Measurements from ENCODE around the gene POC1B. TPM values are rescaled to one million over a fixed set of nuclear protein-coding genes. Genes with fewer than 3 reads are reported as not detected.

The POC1B gene
- total RNA-seq, 1 experiment from 2014 or later: 14.1 TPM

- intact Hi-C loops (cut with micrococcal nuclease; ENCODE audit: unreplicated experiment): loop anchor here (1.0 to 10.0 kb wide), 5 partner anchors 17 to 1379 kb away; partner anchors contain the start of genes CEP290, DUSP6 and TMTC3
- Histone ChIP-seq H3K36me3 (ENCODE audit: control insufficient read depth, insufficient read depth, low read length) (no peaks in the 10 kb centered on the region; the same call in 1 of the 2 replicates), H3K9me3 (no peaks in the 10 kb centered on the region), H3K27me3 (replicated peaks; ENCODE audit: control insufficient read depth, insufficient read depth, low read length) (no peaks in the 10 kb centered on the region), H3K4me3 (ENCODE audit: low read depth, low read length) (peak overlapping the region; percentile 54), H3K4me1 (peaks cover 19% of the 10 kb centered on the region; the same call in 1 of the 2 replicates)
- ChIA-PET POLR2A (no interaction called here), CTCF (interaction anchor here (0.9 kb wide), 1 partner anchor 507 kb away, joined by 3 read pairs; no protein-coding TSS in a partner anchor)
- Mint-ChIP-seq H3K9me3 (ENCODE audit: unreplicated experiment) (no peaks in the 10 kb centered on the region), H3K4me1 (ENCODE audit: low read depth, unreplicated experiment) (peaks cover 4% of the 10 kb centered on the region), H3K27me3 (ENCODE audit: insufficient read depth, unreplicated experiment) (no peaks in the 10 kb centered on the region), H3K36me3 (ENCODE audit: insufficient read depth, unreplicated experiment) (peaks cover 27% of the 10 kb centered on the region), H3K4me3 (ENCODE audit: unreplicated experiment) (peak overlapping the region; percentile 99), H3K27ac (ENCODE audit: unreplicated experiment) (peak overlapping the region; percentile 96)
- TSS peak; percentile 44 for BruUV-seq (replicated peaks)
- no peak for DNase-seq
- TF ChIP-seq, protein P1, sequence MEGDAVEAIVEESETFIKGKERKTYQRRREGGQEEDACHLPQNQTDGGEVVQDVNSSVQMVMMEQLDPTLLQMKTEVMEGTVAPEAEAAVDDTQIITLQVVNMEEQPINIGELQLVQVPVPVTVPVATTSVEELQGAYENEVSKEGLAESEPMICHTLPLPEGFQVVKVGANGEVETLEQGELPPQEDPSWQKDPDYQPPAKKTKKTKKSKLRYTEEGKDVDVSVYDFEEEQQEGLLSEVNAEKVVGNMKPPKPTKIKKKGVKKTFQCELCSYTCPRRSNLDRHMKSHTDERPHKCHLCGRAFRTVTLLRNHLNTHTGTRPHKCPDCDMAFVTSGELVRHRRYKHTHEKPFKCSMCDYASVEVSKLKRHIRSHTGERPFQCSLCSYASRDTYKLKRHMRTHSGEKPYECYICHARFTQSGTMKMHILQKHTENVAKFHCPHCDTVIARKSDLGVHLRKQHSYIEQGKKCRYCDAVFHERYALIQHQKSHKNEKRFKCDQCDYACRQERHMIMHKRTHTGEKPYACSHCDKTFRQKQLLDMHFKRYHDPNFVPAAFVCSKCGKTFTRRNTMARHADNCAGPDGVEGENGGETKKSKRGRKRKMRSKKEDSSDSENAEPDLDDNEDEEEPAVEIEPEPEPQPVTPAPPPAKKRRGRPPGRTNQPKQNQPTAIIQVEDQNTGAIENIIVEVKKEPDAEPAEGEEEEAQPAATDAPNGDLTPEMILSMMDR (IDR thresholded peaks at IDR 0.05; ENCODE audit: insufficient read depth in 1 of 2, low read depth in 1 of 2, low read length in 1 of 2, severe bottlenecking in 1 of 2, unreplicated experiment in 1 of 2): no peak
Measured at GRCh38 chr12:89523843-89524540, 1.9 kb downstream of the POC1B start.

- BruUV-seq (replicated peaks): no TSS peak
- ChIA-PET CTCF (no interaction called here), POLR2A (no interaction called here)
- Mint-ChIP-seq H3K27me3 (ENCODE audit: insufficient read depth, unreplicated experiment) (no peaks in the 10 kb centered on the region), H3K9me3 (ENCODE audit: unreplicated experiment) (no peaks in the 10 kb centered on the region), H3K36me3 (ENCODE audit: insufficient read depth, unreplicated experiment) (peaks cover 27% of the 10 kb centered on the region), H3K27ac (ENCODE audit: unreplicated experiment) (peak overlapping the region; percentile 96), H3K4me3 (ENCODE audit: unreplicated experiment) (peak overlapping the region; percentile 99), H3K4me1 (ENCODE audit: low read depth, unreplicated experiment) (peaks cover 4% of the 10 kb centered on the region)
- Histone ChIP-seq H3K36me3 (ENCODE audit: control insufficient read depth, insufficient read depth, low read length) (no peaks in the 10 kb centered on the region; the same call in 1 of the 2 replicates), H3K4me1 (peaks cover 19% of the 10 kb centered on the region; the same call in 1 of the 2 replicates), H3K9me3 (no peaks in the 10 kb centered on the region), H3K4me3 (ENCODE audit: low read depth, low read length) (no peak overlapping the region), H3K27me3 (replicated peaks; ENCODE audit: control insufficient read depth, insufficient read depth, low read length) (no peaks in the 10 kb centered on the region)
- TF ChIP-seq, protein P1 (IDR thresholded peaks at IDR 0.05; ENCODE audit: insufficient read depth in 1 of 2, low read depth in 1 of 2, low read length in 1 of 2, severe bottlenecking in 1 of 2, unreplicated experiment in 1 of 2): no peak
- no peak for DNase-seq
- intact Hi-C loops (cut with micrococcal nuclease; ENCODE audit: unreplicated experiment): loop anchor here (10.0 kb wide), 1 partner anchor 1379 kb away; the partner anchor contains the start of genes CEP290 and TMTC3
Measured at GRCh38 chr12:89523393-89523792, 2.5 kb downstream of the POC1B start.

GRCh38 chr12:89521364-89522223, 4.3 kb downstream of the POC1B start:
- POLR2A ChIA-PET: no interaction called here
- no TSS peak for BruUV-seq (replicated peaks)
- Mint-ChIP-seq H3K36me3 (ENCODE audit: insufficient read depth, unreplicated experiment) (peaks cover 27% of the 10 kb centered on the region), H3K4me3 (ENCODE audit: unreplicated experiment) (no peak overlapping the region), H3K27ac (ENCODE audit: unreplicated experiment) (no peak overlapping the region), H3K4me1 (ENCODE audit: low read depth, unreplicated experiment) (peaks cover 4% of the 10 kb centered on the region), H3K27me3 (ENCODE audit: insufficient read depth, unreplicated experiment) (no peaks in the 10 kb centered on the region), H3K9me3 (ENCODE audit: unreplicated experiment) (no peaks in the 10 kb centered on the region)
- no peaks in the 10 kb centered on the region for H3K9me3 ChIP-seq
- no peak overlapping the region for H3K4me3 ChIP-seq (ENCODE audit: low read depth, low read length)
- intact Hi-C loops (cut with micrococcal nuclease; ENCODE audit: unreplicated experiment): loop anchor here (10.0 kb wide), 1 partner anchor 1377 kb away; the partner anchor contains the start of genes CEP290 and TMTC3
- CTCF ChIA-PET: no interaction called here
- no peaks in the 10 kb centered on the region for H3K27me3 ChIP-seq (replicated peaks; ENCODE audit: control insufficient read depth, insufficient read depth, low read length)
- H3K36me3 ChIP-seq (ENCODE audit: control insufficient read depth, insufficient read depth, low read length): no peaks in the 10 kb centered on the region; the same call in 1 of the 2 replicates
- TF ChIP-seq, protein P1 (IDR thresholded peaks at IDR 0.05; ENCODE audit: insufficient read depth in 1 of 2, low read depth in 1 of 2, low read length in 1 of 2, severe bottlenecking in 1 of 2, unreplicated experiment in 1 of 2): no peak
- peaks cover 19% of the 10 kb centered on the region; the same call in 1 of the 2 replicates for H3K4me1 ChIP-seq
- no peak for DNase-seq

Data from Caco-2 (cell line).